HG03521 (cell line): ENCODE data around the gene GNS.

Source experiments
- ATAC-seq: cut with Tn5 transposase; IDR thresholded peaks from one replicate; pipeline ENCODE4 v1.9.1; 2021; ENCODE audit warnings: mild to moderate bottlenecking, moderate library complexity; ENCODE audit not compliant: unreplicated experiment

Gene GNS

GRCh38 chr12:64739778-64740177, 19.4 kb downstream of the GNS start:
- no peak for ATAC-seq

GRCh38 chr12:64737539-64737938, 21.7 kb downstream of the GNS start:
- no peak for ATAC-seq

GRCh38 chr12:64736771-64737170, 22.4 kb downstream of the GNS start:
- no peak for ATAC-seq

- no peak for ATAC-seq
Measured at GRCh38 chr12:64735442-64735841, 23.8 kb downstream of the GNS start.

GRCh38 chr12:64733857-64734256, 25.3 kb downstream of the GNS start:
- no peak for ATAC-seq

- ATAC-seq = no peak
Measured at GRCh38 chr12:64731683-64732082, 27.5 kb downstream of the GNS start.

GRCh38 chr12:64730588-64730969, 28.6 kb downstream of the GNS start:
- ATAC-seq = no peak

GRCh38 chr12:64729909-64730587, 29.2 kb downstream of the GNS start:
- no peak for ATAC-seq

GRCh38 chr12:64724201-64724745, 34.9 kb downstream of the GNS start:
- ATAC-seq = no peak

GRCh38 chr12:64723630-64724029, 35.6 kb downstream of the GNS start:
- no peak for ATAC-seq

GRCh38 chr12:64722835-64723234, 36.4 kb downstream of the GNS start:
- no peak for ATAC-seq

- ATAC-seq = no peak
Measured at GRCh38 chr12:64720884-64721283, 38.3 kb downstream of the GNS start.

- ATAC-seq = no peak
Measured at GRCh38 chr12:64718649-64719048, 40.6 kb downstream of the GNS start.

GRCh38 chr12:64716839-64717455, 42.3 kb downstream of the GNS start:
- ATAC-seq = no peak

GRCh38 chr12:64716371-64716770, 42.8 kb downstream of the GNS start:
- no peak for ATAC-seq

- peak; percentile 71 for ATAC-seq
Measured at GRCh38 chr12:64714551-64714968, 44.6 kb downstream of the GNS start.

GRCh38 chr12:64713376-64713775, 45.8 kb downstream of the GNS start:
- no peak for ATAC-seq

- ATAC-seq = no peak
Measured at GRCh38 chr12:64709429-64709828, 49.8 kb downstream of the GNS start.

GRCh38 chr12:64707926-64708325, 51.3 kb downstream of the GNS start:
- ATAC-seq = no peak

- ATAC-seq = no peak
Measured at GRCh38 chr12:64707362-64707761, 51.8 kb downstream of the GNS start.

- no peak for ATAC-seq
Measured at GRCh38 chr12:64706857-64707256, 52.3 kb downstream of the GNS start.

GRCh38 chr12:64706306-64706705, 52.9 kb downstream of the GNS start:
- ATAC-seq = no peak

- ATAC-seq = no peak
Measured at GRCh38 chr12:64701283-64701682, 57.9 kb downstream of the GNS start.
